ENCODE measurements around the gene AKAP17A.

GRCh38 chrX:1623691-1624090 is 32.3 kb downstream of the AKAP17A start:
- TF ChIP-seq, protein P1, sequence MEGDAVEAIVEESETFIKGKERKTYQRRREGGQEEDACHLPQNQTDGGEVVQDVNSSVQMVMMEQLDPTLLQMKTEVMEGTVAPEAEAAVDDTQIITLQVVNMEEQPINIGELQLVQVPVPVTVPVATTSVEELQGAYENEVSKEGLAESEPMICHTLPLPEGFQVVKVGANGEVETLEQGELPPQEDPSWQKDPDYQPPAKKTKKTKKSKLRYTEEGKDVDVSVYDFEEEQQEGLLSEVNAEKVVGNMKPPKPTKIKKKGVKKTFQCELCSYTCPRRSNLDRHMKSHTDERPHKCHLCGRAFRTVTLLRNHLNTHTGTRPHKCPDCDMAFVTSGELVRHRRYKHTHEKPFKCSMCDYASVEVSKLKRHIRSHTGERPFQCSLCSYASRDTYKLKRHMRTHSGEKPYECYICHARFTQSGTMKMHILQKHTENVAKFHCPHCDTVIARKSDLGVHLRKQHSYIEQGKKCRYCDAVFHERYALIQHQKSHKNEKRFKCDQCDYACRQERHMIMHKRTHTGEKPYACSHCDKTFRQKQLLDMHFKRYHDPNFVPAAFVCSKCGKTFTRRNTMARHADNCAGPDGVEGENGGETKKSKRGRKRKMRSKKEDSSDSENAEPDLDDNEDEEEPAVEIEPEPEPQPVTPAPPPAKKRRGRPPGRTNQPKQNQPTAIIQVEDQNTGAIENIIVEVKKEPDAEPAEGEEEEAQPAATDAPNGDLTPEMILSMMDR (IDR thresholded peaks at IDR 0.05; ENCODE audit: low read depth, low read length) = no peak
- TF ChIP-seq POLR2A (IDR thresholded peaks at IDR 0.05; ENCODE audit: extremely low read depth, insufficient read length) (no peak), MAX (IDR thresholded peaks at IDR 0.05; ENCODE audit: low read depth, low read length) (no peak)

All from NB4 (cell line).